Measurements from ENCODE around the gene TOR3A.

- TF ChIP-seq CTCF (IDR thresholded peaks at IDR 0.05; ENCODE audit: control extremely low read depth in 1 of 3, insufficient read depth in 1 of 3, low read depth in 1 of 3, low read length in 3 of 3) (no peak), MAX (IDR thresholded peaks at IDR 0.05) (no peak), ATF2 (IDR thresholded peaks at IDR 0.05; ENCODE audit: low read length) (no peak), CBX8 (IDR thresholded peaks at IDR 0.05; ENCODE audit: borderline replicate concordance, low read depth, low read length) (no peak), TAF1 (IDR thresholded peaks at IDR 0.05; ENCODE audit: low read depth, low read length) (no peak), EP300 (IDR thresholded peaks at IDR 0.05; ENCODE audit: borderline replicate concordance in 1 of 2, low read depth in 2 of 2, low read length in 2 of 2) (no peak), USF2 (IDR thresholded peaks at IDR 0.05; ENCODE audit: low read length) (no peak), CBX5 (IDR thresholded peaks at IDR 0.05; ENCODE audit: low read depth, low read length) (no peak), POLR2A (IDR thresholded peaks at IDR 0.05; ENCODE audit: control extremely low read depth in 1 of 2, low read depth in 2 of 2, low read length in 2 of 2) (no peak)
Measured at GRCh38 chr1:179104611-179105250, 22.9 kb downstream of the TOR3A start.

Measured in H1 (cell line).